Stimulated activated CD4-positive, alpha-beta T cell treated with anti-CD3 and anti-CD28 coated beads, Interleukin-2, amount 100 ng/mL, for 4 hours (primary cell): Measurements from ENCODE around the gene NFIL3.
"Not testable (repeated sequence)": the region's sequence is repeated elsewhere in the genome, so short reads cannot be mapped to it uniquely, and the experiment has no call there.

Experiments used
- DNase-seq: peaks from one replicate; pipeline ENCODE4 v3.0.0-alpha.2; 2020; ENCODE audit warnings: low read depth

NFIL3 gene

DNA sequence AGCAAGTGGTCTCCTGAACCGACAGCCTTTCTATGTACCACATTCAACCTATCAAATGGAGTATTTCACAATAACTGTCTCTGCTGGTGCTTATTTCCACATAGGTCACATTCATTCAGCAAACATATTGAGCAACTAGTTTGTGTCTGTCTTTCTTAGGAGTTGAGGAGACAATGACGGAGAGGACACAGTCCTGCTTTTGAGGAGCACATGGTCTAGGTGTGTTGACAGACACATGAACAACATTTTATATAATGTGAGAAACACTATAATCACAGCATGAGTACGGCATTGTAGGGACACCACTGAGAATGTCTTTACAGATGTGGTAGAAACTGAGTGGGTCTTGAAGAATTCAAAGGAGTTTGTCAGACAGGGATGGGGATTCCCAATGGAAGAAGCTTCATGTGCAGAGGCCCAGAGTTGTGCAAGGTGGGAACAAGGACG lies 28.5 kb downstream of the NFIL3 start:
- DNase-seq = no peak

DNA sequence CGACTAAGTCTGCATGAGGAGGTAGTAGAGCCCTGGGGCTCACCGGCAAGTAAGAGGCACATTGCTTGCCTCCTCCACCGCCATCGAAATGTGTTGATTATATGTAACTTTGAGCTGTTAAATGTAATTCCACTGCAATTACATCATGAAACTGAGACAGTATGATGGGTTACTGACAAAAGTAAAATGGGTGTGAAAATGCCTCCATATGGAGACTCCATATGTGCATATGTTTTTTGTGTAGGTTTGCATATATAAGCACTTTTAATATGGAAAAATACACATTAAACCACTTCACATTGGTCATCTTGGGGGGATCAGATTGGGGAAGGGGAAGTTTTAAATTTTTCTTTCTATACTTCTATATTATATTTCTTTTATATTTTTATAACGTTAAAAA lies 29.8 kb downstream of the NFIL3 start:
- DNase-seq = no peak

DNA sequence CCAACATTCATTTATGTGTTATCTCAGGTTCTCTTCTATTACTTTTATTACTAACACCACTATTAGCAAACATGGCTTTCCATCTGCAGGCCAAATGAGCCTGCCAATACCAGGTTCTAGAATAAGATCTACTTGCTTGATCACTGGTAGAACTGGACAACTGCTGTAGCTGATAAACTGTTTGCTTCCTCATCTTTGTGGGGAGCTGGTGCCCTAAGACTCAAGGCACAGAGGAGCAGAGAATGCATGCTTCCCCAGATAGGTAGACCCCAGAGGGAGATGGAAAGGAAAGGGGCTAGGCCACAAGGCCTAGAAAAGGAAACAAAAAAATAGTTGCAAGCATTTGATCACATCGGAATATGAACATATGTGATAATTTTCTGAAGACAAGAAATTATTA lies 31.2 kb downstream of the NFIL3 start:
- no peak for DNase-seq

DNA sequence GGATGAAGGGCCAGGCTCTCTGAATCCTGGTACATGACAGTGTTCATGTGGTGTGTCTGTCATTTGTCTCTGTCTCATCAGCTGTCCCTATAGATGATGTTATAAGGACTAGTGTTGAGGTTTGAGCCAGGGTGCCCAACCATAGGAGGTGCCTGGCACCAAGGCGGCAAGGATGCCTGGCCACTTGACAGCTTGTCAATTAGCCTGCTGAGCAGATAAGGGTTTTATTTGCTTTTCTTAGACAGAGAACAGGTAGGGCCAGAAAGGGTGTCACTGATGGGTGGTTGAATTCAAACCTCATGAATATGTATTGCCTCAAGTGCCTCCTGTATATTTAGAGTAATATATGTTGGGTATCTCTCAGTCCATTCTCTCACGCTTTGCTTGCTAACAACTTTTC lies 31.8 kb downstream of the NFIL3 start:
- DNase-seq = no peak

DNA sequence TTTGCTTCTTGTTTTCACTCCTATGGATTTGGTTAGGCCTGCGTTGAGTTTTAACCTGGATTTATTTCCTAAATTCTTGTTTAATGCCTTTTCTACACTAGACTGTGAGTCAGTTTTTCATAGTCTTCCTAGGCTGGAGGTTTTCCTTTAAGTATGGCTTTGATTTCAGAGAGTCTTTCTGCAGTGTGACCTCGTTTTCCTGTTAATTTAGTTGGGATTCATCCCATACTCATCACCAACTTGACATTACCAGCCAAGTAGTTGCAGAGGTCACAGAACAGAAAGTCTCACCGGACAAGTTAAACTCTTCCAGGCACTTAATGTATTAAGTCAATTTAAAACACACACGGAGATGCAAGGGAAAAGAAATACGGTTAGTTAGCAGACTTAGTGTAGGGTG lies 32.2 kb downstream of the NFIL3 start:
- DNase-seq = no peak

DNA sequence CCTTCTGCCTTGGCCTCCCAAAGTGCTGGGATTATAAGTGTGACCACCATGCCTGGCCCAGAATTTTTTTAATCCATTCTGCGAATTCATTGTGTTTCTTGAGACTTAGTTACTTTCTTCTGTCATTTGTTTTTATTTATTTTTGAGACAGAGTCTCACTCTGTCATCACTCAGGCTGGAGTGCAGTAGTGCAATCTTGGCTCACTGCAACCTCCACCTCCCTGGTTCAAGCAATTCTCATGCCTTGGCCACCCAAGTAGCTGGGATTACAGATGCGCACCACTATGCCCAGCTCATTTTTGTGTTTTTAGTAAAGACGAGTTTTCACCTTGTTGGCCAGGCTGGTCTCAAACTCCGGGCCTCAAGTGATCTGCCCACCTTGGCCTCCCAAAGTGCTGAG lies 33.9 kb downstream of the NFIL3 start:
- DNase-seq = not testable (repeated sequence)

DNA sequence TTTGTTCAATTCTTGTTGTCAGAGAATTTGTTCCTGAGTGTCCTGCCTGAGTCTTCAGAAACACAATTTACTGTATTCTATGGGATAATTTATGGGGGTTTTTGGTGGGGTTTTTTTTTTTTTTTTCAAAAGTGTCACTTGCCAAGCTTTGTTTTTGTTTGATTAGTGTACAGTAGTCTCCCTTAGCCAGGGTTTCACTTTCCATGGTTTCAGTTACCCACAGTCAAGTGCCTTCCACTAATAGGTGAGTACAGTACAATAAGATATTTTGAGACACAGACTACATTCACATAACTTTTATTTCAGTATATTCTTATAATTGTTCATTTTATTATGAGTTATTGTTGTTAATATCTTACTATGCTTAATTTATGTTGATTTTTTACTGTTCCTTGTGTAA lies 36.9 kb downstream of the NFIL3 start:
- DNase-seq = no peak

DNA sequence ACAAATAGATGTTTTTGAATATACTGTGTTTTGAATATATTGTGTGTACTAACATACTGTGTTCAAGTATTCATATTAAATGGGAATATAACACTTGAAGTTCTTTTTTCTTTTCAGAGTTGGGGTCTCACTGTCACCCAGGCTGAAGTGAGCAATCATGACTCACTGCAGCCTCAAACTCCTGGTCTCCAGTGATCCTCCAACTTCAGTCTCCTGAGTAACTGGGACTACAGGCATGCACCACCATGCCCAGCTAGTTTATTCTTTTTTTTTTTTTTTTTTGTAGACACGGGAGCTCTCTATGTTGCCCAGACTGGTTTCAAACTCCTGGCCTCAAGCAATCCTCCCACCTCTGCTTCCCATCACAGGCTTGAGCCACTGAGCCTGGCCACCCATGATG lies 38.7 kb downstream of the NFIL3 start:
- no peak for DNase-seq

DNA sequence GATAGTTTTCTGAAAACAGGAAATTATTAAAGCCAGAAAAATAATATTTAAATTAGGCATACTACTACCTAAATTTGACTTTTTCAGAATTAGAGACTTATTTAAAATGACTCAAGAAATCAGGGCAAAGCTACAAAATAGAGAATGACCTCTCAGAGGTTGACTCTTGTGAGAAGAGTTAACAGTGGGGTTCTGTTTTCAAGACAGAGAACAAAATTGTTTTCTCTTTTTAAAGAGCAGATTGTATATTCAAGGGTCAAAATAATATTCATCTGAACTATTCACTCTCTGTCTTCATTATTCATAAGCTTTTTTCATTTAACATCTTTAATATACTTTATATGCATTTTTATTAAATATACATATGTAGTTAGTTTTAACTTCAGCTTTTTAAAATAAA lies 40.1 kb downstream of the NFIL3 start:
- no peak for DNase-seq

DNA sequence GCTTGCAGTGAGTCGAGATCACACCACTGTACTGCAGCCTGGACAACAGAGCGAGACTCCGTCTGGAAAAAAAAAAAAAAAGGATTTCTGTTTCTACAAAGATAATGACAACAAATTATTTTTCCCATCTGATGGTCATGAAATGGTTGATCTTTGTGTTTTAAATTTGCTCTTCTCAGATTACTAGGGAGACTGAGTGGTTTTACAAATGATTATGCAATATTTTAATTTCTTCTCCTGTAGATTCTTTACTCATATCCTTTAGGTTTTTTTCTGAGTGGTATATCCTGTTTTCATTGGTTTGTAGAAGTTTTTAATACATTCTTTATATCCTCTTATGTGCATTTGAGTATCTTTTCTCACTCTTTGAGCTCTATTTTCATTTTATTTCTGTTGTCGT lies 41.3 kb downstream of the NFIL3 start:
- DNase-seq = no peak

DNA sequence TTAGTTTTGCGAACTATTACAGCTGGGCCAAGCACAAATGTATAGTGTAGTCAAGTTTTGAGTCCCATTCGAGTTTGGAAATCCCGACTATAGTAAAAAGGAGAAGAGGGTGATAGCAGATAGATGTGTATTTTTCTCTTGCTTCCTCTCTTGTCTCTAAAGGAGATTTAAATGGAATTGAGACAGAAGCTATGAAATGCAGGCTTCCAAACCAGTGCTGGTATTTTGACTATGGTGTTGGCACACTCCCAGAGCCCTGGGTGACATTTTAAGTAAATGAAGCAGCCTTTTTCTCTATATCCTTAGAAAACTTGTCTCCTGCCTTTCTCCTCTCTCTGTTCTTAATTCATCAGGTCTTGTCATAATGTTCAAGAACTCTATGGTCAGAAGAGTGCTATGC lies 44.2 kb downstream of the NFIL3 start:
- no peak for DNase-seq

DNA sequence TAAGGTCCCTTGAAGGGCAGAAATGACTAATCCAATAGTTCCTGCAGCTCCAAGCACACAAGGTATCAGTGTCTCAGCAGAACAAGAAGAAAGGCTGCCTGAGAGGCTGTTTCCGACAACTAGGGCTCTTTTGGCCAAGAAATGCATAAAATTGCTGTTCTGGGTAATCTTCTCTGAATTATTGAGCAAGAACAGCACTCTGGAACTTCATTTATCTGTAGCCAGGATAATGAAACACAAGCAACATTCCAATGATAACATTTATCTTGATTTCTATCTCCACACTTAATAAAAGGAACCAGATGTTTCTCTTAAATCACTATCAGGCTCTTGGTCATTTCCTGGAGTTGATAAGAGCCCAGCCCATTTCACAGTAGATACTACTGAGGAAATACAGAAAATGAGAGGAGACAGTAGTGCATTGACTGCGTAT lies 44.9 kb downstream of the NFIL3 start:
- DNase-seq = no peak

DNA sequence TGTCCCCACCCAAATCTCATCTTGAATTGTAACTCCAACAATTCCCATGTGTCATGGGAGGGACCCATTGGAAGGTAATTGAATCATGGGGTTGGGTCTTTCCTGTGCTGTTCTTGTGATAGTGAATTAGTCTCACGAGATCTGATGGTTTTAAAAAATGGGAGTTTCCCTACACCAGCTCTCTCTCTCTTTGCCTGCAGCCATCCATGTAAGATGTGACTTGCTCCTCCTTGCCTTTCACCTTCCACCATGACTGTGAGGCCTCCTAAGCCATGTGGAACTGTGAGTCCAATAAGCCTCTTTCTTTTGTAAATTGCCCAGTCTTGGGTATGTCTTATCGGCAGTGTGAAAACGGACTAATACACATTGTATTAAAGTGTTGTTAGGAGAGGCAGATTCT lies 45.6 kb downstream of the NFIL3 start:
- DNase-seq = not testable (repeated sequence)

DNA sequence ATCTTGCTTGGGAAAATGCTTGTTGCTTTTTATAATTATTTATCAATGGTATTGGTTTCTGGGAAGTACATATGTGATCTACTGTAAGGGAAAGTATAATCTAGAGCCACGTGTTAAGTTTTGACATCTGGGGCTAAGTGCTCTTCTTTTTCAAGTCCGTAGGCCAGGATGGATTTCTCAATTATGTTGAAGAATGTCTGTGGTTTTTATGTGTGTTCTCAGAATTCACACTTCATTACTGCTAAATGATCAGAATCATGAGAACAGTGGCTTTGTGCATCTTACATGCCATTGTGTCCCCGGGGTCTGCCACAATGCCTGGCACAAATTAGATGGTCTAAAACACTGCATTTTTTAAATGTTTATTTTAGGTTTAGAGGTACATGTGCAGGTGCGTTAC lies 47.4 kb downstream of the NFIL3 start:
- no peak for DNase-seq

DNA sequence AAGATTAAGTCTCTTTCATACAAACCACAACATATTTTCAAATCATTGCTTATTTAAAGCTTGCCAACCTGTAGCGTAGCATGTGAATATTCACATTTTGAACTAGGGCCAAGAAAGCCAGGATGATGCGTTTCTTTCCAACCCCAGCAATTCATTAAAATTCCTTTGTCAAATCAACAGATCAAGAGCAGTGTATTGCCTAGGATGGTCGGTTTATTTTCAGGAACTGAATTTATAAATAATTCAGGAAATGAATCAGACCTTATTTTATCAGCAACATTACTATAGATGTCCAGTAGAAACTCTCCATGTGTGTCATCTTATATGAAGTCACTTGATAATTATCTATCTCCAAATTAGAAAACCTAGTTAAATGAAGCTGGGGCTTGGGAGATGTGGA lies 48.7 kb downstream of the NFIL3 start:
- no peak for DNase-seq

DNA sequence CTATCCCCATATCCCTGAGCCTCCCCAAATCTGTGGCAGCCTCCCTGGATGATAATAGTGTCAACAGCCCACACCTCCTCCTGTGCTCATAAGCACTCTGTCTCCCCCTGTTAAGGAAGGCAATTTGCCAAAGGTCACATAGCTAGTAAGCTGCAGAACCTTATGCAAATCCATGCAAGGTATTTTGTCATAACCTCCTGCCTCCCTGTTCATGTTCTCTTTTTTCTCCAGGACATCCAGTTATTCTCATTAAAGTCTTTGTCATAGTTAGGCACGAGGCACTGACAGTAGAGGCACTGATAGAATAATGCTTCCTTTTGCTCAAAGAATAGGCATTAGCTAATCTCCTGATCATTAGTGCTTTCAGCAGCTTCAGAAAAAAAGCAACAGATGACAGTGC lies 51.7 kb downstream of the NFIL3 start:
- no peak for DNase-seq

DNA sequence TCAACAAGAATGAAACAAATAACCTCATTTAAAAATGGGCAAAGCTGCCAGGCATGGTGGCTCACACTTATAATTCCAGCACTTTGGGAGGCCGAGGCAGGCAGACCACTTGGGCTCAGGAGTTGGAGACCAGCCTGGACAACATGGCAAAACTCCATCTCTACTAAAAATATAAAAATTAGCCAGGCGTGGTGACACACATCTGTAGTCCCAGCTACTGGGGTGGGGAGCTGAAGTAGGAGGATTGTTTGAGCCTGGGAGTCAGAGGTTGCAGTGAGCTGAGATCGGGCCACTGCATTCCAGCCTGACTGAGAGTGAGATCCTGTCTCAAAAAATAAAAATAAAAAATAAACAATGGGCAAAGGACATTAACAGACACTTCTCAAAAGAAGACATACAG lies 53.6 kb downstream of the NFIL3 start:
- DNase-seq = not testable (repeated sequence)

DNA sequence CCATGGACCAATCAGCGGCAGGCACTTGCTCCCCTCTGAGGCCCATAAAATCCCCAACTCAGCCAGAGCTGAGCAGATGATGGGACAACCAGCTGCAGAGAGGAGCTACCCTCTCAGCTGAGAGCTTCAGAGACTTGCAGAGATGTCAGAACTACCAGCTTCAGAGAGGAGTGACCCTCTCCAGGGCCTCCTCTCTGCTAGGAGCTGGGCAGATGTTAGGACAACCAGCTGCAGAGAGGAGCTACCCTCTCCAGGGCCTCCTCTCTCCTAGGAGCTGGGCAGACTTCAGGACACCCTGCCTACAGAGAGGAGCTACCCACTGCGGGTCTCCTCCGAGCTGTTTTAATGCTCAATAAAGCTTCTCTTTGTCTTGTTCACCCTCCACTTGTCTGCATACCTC lies 58.9 kb downstream of the NFIL3 start:
- no peak for DNase-seq

DNA sequence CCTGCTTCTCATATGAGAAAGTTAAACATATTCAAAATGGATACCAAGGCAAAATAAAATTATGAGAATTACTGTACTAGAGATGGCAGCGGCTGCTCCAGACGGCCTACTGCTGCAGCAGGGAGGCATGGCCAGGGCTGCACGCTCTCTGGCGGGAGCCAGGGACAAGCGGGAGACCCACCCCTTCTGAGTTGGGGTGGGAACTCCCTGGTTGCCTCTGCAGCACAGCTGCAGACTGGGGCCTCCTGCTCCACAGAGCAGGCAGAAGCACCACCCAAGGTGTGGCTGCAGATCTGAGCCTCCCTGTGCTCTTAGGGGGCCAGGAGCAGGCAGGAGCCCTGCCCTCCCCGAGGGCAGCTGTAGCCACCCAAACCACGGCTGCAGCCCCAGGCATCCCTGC lies 59.6 kb downstream of the NFIL3 start:
- no peak for DNase-seq

DNA sequence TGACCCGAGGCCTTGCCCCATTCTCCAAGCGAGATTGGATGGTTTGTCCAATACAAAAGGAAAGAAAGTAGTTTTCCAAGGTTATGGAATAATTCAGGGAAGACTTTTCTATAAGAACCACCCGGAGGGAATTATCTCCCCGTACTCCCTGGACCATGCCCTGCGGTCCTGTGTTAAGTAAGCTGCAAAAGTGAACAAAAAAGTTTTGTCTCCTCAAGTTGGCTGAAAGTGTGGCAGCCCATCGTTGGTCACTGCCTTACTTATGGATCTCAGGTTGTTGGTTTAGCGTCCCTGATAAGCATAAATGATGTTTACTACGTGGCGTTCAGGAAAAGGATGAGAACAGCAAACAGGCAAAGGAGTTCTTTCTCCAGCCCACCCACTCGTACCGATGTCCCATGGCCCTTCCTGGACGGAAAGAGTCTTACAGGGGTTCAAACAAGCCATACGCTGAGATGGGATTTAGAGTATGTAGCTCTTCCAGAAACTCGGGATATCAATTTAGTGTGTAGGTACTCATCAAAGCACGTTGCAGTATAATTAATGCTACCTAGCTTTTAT lies 61.5 kb downstream of the NFIL3 start:
- no peak for DNase-seq

DNA sequence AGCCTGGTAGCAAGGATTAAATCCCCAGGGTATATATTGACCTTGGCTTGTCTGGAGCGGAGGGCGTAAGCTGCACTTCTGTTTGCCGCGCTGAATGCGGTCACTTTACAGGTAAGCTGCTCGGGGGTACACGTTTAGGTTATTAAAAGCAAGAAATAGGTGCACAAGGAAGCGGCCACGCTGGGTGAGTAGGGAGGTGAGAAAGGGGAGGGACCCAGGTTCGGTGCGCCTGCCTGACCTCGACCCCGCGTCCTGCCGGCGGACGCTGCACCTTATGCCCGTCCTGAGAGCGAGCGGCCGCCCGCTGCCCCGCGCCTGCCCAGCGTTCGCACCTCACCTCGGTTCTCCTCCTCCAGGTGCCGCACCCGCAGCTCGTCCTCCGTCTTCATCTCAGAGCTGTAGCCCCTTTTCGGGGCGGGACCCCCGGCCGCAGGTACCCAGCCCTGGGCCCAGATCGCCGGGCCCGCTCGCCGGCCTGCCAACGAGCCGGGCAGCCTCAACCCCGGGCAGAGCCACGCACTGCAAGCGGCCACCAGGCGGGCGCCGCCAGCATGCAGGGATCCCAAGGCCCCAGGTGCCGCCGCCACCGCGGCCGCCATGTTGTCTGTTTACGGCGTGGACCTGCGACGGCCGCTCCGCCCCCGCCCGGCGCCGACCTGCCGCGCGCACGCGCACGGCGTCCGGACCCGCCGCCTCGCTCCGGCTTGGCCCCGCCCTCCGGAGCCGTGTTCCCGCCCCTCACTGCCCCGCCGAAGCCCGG lies 62.2 kb downstream of the NFIL3 start, which contains the start of gene AUH:
Gene AUH (minus strand): TSS at position 628 of the 760 bp plus-strand sequence. CDS start 29 bp downstream, at position 599.
- peak; percentile 76 for DNase-seq

DNA sequence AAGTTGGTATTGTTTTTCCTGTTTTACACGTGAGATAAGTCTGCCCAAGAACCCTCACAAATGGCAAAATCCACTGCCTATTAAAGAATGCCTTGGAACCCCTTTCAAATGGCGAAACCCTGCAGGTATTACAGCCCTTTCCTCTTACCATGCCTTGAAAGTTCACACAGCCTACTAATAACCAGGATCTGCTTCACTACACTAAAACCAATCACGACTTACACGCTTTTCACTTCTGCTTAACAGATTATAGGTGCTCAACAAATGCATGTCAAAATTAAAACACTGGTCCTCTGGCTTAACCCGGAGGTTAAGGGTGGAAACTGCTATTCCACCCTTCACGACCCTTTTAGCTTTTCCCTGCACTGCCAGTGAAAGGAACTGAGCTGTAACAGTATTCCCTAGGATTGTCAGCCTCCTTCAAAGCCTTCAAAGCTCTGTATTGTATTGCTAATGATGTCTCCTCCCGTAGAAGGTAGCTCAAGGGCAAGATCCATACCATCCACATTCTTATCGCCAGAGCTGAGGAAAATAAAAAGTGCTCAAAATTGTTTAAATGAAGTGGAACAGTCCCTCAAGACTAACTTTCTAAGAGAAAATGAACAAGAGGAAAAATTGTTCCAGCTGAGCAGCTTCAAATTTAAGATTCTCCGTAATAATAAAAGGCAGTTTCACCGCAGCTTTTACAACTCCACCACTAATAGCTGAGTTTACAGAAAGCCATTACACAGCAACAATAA lies 62.9 kb downstream of the NFIL3 start:
- no peak for DNase-seq
